Tibial nerve (tissue), 4 donors: ENCODE results near the gene WTIP.

ENCODE experiments used
- EP300 ChIP-seq, 2 donors: sonication (generic); formaldehyde crosslinking; IDR thresholded peaks; one replicate each; pipeline ENCODE4 v1.6.1; 2017; ENCODE audit warnings: antibody characterized with exemption in 2 of 2, mild to moderate bottlenecking in 1 of 2
- POLR2A ChIP-seq, 2 donors: fragments of 450-650 bp; IDR thresholded peaks; one replicate each; pipeline ENCODE4 v1.6.1; 2017; ENCODE audit warnings: antibody characterized with exemption in 2 of 2, mild to moderate bottlenecking in 2 of 2, moderate library complexity in 2 of 2
- TF ChIP-seq, protein P1 (sequence below), 5 experiments: fragments of 200-600 bp in 3 of 5; fragments of 450-650 bp in 2 of 5; sonication (generic) in 3 of 5; IDR thresholded peaks; one replicate each; pipeline ENCODE4 v1.5.1; 2016 to 2019; ENCODE audit warnings: antibody characterized with exemption in 5 of 5, mild to moderate bottlenecking in 3 of 5, moderate library complexity in 2 of 5

DNA sequence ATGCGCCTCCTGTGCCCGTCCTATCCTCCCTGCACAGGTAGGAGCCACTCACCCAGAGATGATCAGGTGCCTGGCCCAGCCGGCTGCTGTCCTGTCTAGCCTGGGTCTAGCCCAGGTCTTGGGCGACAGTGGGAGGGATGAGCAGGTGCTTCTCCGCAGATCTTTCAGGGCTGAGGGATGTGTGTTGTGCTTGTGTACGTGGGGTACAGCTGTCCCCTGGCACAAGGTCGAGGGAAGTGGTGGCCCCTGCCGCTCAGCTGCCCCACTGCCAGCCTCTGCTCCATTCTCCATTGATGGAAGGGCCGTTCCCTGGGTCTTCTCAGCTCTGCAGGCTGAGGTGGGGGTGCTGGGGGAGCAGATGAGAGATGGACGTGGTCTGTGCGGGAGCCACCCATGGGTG, 13.0 kb downstream of the WTIP start:
- TF ChIP-seq, protein P1, sequence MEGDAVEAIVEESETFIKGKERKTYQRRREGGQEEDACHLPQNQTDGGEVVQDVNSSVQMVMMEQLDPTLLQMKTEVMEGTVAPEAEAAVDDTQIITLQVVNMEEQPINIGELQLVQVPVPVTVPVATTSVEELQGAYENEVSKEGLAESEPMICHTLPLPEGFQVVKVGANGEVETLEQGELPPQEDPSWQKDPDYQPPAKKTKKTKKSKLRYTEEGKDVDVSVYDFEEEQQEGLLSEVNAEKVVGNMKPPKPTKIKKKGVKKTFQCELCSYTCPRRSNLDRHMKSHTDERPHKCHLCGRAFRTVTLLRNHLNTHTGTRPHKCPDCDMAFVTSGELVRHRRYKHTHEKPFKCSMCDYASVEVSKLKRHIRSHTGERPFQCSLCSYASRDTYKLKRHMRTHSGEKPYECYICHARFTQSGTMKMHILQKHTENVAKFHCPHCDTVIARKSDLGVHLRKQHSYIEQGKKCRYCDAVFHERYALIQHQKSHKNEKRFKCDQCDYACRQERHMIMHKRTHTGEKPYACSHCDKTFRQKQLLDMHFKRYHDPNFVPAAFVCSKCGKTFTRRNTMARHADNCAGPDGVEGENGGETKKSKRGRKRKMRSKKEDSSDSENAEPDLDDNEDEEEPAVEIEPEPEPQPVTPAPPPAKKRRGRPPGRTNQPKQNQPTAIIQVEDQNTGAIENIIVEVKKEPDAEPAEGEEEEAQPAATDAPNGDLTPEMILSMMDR (IDR thresholded peaks at IDR 0.05), result no peak
- no peak for TF ChIP-seq POLR2A (IDR thresholded peaks at IDR 0.05)
- no peak for TF ChIP-seq EP300 (IDR thresholded peaks at IDR 0.05)
